Measurements from ENCODE around the gene KNDC1. TPM values are rescaled to one million over a fixed set of nuclear protein-coding genes. Genes with fewer than 3 reads are reported as not detected.

Gene KNDC1
- total RNA-seq, 1 experiment from 2014 or later = 15.7 TPM

GRCh38 chr10:133200621-133201031 lies 40.6 kb downstream of the KNDC1 start:
- Histone ChIP-seq H4K20me1 (ENCODE audit: control insufficient read depth, insufficient read depth, insufficient read length) (no peaks in the 10 kb centered on the region), H2BK120ac (ENCODE audit: low read depth, low read length, poor library complexity, severe bottlenecking) (no peak overlapping the region), H2AFZ (ENCODE audit: low read length) (no peak overlapping the region), H4K5ac (ENCODE audit: insufficient read length, low read depth, low read length) (no peak overlapping the region), H3K56ac (ENCODE audit: insufficient read length, low read depth, low read length) (no peak overlapping the region), H3K4me2 (ENCODE audit: insufficient read depth, insufficient read length, low read length) (no peak overlapping the region), H2BK15ac (ENCODE audit: low read depth, low read length) (no peak overlapping the region), H3K4me1 (ENCODE audit: insufficient read depth, low read length) (no peaks in the 10 kb centered on the region), H2AK5ac (ENCODE audit: insufficient read length, low read length) (no peak overlapping the region), H3K18ac (ENCODE audit: insufficient read length, low read depth, low read length) (no peak overlapping the region), H3K23me2 (ENCODE audit: insufficient read length, low read depth, low read length, poor library complexity, severe bottlenecking) (no peaks in the 10 kb centered on the region), H4K91ac (ENCODE audit: insufficient read length, low read depth, low read length) (no peak overlapping the region), H3K4ac (ENCODE audit: low read depth, low read length) (no peak overlapping the region), H4K8ac (replicated peaks; ENCODE audit: insufficient read length, low read depth, low read length) (no peak overlapping the region), H2BK5ac (ENCODE audit: insufficient read length, low read length) (no peak overlapping the region), H3K79me1 (ENCODE audit: insufficient read depth, low read depth, low read length, poor library complexity, severe bottlenecking) (no peaks in the 10 kb centered on the region), H3K27me3 (ENCODE audit: insufficient read depth, low read length) (no peaks in the 10 kb centered on the region), H3K14ac (ENCODE audit: insufficient read depth, low read length) (no peak overlapping the region), H3K27ac (ENCODE audit: insufficient read length, low read depth, low read length) (no peak overlapping the region), H3K79me2 (ENCODE audit: insufficient read depth, low read length) (no peaks in the 10 kb centered on the region), H2BK12ac (ENCODE audit: insufficient read length, low read depth, low read length) (no peak overlapping the region), H3K9ac (ENCODE audit: extremely low read depth, insufficient read length, low read length) (no peak overlapping the region), H3K23ac (ENCODE audit: insufficient read length, low read depth, low read length) (no peak overlapping the region), H3K9me3 (ENCODE audit: control insufficient read depth, low read depth, low read length) (no peaks in the 10 kb centered on the region), H2BK20ac (ENCODE audit: low read depth, low read length, poor library complexity, severe bottlenecking) (no peak overlapping the region), H3T11ph (ENCODE audit: low read length) (no peak overlapping the region)
- Mint-ChIP-seq H3K36me3 (ENCODE audit: insufficient read depth in 1 of 3, low read depth in 3 of 3) (peaks cover 1 to 5% (median 2%) of the 10 kb centered on the region in 3 experiments; a peak in 3 of 7 replicates), H3K4me3 (no peak overlapping the region), H3K4me1 (0 out of 4 replicates have a peak, but pooled peaks cover 0 to 2% of the 10 kb centered on the region in 2 experiments), H3K27me3 (ENCODE audit: low read depth) (no peaks in the 10 kb centered on the region; the same call in 1 of the 2 replicates), H3K27ac (peak overlapping the region; percentile 73 to 84 (median 82); a peak in 5 of 7 replicates), H3K9me3 (no peaks in the 10 kb centered on the region)
- no CpG with 5 or more reads among the region's 15 CpGs for WGBS (ENCODE audit: extremely low coverage, insufficient read length, low lambda C conversion rate)
- no peak for TF ChIP-seq CTCF (conservative IDR thresholded peaks at IDR 0.05)
- DNase-seq = no peak

Measured in H9 (cell line).